B cell (primary cell): Measurements from ENCODE around the gene ACIN1. TPM values are rescaled to one million over a fixed set of nuclear protein-coding genes. Genes with fewer than 3 reads are reported as not detected.

Experiments used
- ATAC-seq: fragments of 200-7000 bp; cut with Tn5 transposase; one replicate; pipeline ENCODE4 v1.10.0; 2021; ENCODE audit warnings: low read depth, mild to moderate bottlenecking, moderate number of reproducible peaks, moderate library complexity
- CTCF ChIA-PET: fragments of 350-600 bp; sonication (Branson Sonifier 250); formaldehyde crosslinking; loops from one replicate; lab custom pipeline; 2021; ENCODE audit warnings: antibody characterized with exemption, inconsistent platforms; lab: Charles Lee
- POLR2A ChIA-PET: fragments of 350-600 bp; sonication (Branson Sonifier 250); formaldehyde crosslinking; loops from one replicate; lab custom pipeline; 2021; ENCODE audit warnings: antibody characterized with exemption; lab: Charles Lee
- DNase-seq: peaks from one replicate; pipeline ENCODE4 v3.0.0; 2013
- H2AFZ ChIP-seq: 2 replicates; pipeline ENCODE4 v1.6.1; 2012; ENCODE audit warnings: mild to moderate bottlenecking, low read depth, low read length; ENCODE audit not compliant: insufficient read depth, poor library complexity, severe bottlenecking
- H3K27ac ChIP-seq, 2 donors: 1 replicate in 1 of 2; 2 replicates in 1 of 2; pipeline ENCODE4 v1.5.1; 2012 to 2013; ENCODE audit warnings: low read length in 2 of 2, mild to moderate bottlenecking in 2 of 2, moderate library complexity in 1 of 2
- H3K27me3 ChIP-seq, 4 experiments: fragments of 200-600 bp in 1 of 4; sonication (generic) in 1 of 4; replicated peaks in 1 of 4; 1 replicate in 2 of 4; 2 replicates in 2 of 4; pipeline versions ENCODE4 v1.6.1 to v1.7.0; 2013 to 2016; ENCODE audit warnings: low read length in 3 of 4, mild to moderate bottlenecking in 2 of 4, mixed read lengths in 1 of 4, moderate library complexity in 1 of 4; ENCODE audit not compliant: insufficient read depth in 4 of 4, control insufficient read depth in 3 of 4; ENCODE audit errors: control extremely low read depth in 1 of 4
- H3K36me3 ChIP-seq, 2 experiments: replicated peaks in 1 of 2; 1 replicate in 1 of 2; 2 replicates in 1 of 2; pipeline versions ENCODE4 v1.6.1 to v1.7.1; 2013; ENCODE audit warnings: low read length in 1 of 2; ENCODE audit not compliant: insufficient read depth in 2 of 2, control insufficient read depth in 1 of 2; ENCODE audit errors: control extremely low read depth in 1 of 2, extremely low read depth in 1 of 2
- H3K4me1 ChIP-seq, 2 donors: fragments of 200-600 bp in 1 of 2; sonication (generic) in 1 of 2; 1 replicate in 1 of 2; 2 replicates in 1 of 2; pipeline versions ENCODE4 v1.5.1 to v1.6.1; 2013 to 2017; ENCODE audit warnings: low read length in 2 of 2; ENCODE audit not compliant: control insufficient read depth in 2 of 2, insufficient read depth in 2 of 2
- H3K4me2 ChIP-seq: replicated peaks from 2 replicates; pipeline ENCODE3; 2012; ENCODE audit warnings: mild to moderate bottlenecking, low read depth, low read length; ENCODE audit not compliant: poor library complexity, severe bottlenecking
- H3K4me3 ChIP-seq, 5 experiments: fragments of 200-600 bp in 1 of 5; sonication (generic) in 1 of 5; 1 replicate in 3 of 5; 2 replicates in 2 of 5; pipeline versions ENCODE4 v1.5.1 to v1.7.0; 2011 to 2016; ENCODE audit warnings: low read length in 4 of 5, mild to moderate bottlenecking in 4 of 5, low read depth in 2 of 5, control low read depth in 1 of 5, moderate library complexity in 1 of 5; ENCODE audit not compliant: insufficient read depth in 1 of 5; ENCODE audit errors: control extremely low read depth in 1 of 5, extremely low read depth in 1 of 5
- H3K79me2 ChIP-seq: fragments of 200-600 bp; sonication (generic); one replicate; pipeline ENCODE4 v1.6.0; 2016; ENCODE audit warnings: low read length; ENCODE audit not compliant: control insufficient read depth, insufficient read depth
- H3K9ac ChIP-seq: fragments of 200-600 bp; sonication (generic); 2 replicates; pipeline ENCODE4 v1.6.1; 2017; ENCODE audit warnings: mild to moderate bottlenecking, low read length, moderate library complexity
- H3K9me3 ChIP-seq, 3 donors: one replicate each; pipeline versions ENCODE4 v1.6.1 to v1.7.1; 2013; ENCODE audit warnings: low read length in 2 of 3; ENCODE audit not compliant: control insufficient read depth in 2 of 3, insufficient read depth in 1 of 3; ENCODE audit errors: control extremely low read depth in 1 of 3
- H4K20me1 ChIP-seq: 2 replicates; pipeline ENCODE4 v1.6.0; 2012; ENCODE audit warnings: mild to moderate bottlenecking, low read length; ENCODE audit not compliant: insufficient read depth, control insufficient read depth, poor library complexity, severe bottlenecking
- H3K27ac Mint-ChIP-seq: one replicate; pipeline ENCODE4 v1.8.0; 2021; ENCODE audit warnings: mixed read lengths
- H3K27me3 Mint-ChIP-seq: one replicate; pipeline ENCODE4 v1.8.0; 2021; ENCODE audit warnings: mixed read lengths
- H3K4me1 Mint-ChIP-seq: one replicate; pipeline ENCODE4 v1.8.0; 2021; ENCODE audit warnings: mixed read lengths
- H3K4me3 Mint-ChIP-seq: one replicate; pipeline ENCODE4 v1.8.0; 2021; ENCODE audit warnings: mixed read lengths
- H3K9me3 Mint-ChIP-seq: one replicate; pipeline ENCODE4 v1.8.0; 2022; ENCODE audit warnings: mixed read lengths; ENCODE audit not compliant: insufficient read depth
- EZH2 ChIP-seq: IDR thresholded peaks from 2 replicates; pipeline ENCODE4 v1.6.1; 2012; ENCODE audit warnings: borderline replicate concordance, low read depth, mild to moderate bottlenecking, moderate library complexity, low read length; ENCODE audit not compliant: insufficient read depth, poor library complexity, severe bottlenecking
- WGBS: methylation state at CpG from one replicate; pipeline ENCODE4 v1.1.5; 2013; ENCODE audit warnings: missing lambda C conversion rate; ENCODE audit not compliant: insufficient coverage; 5-methylcytosine and 5-hydroxymethylcytosine counted together
- intact Hi-C: fragments of 100-400 bp; cut with micrococcal nuclease; formaldehyde crosslinking; loops from one replicate; pipeline ENCODE4 v1.10.0; 2022
- polyA plus RNA-seq: library from polyadenylated mRNA; depleted of rRNA; stranded (reverse); fragments of >200 nt; gene quantifications from 2 replicates; pipeline ENCODE4 v1.2.3, GENCODE V29; 2012
- total RNA-seq, 2 donors: library from RNA; stranded (reverse); fragments of 120-200 nt in 1 of 2; gene quantifications; 1 replicate in 1 of 2; 2 replicates in 1 of 2; pipeline versions ENCODE4 v1.2.3 to v1.2.4, GENCODE V29; 2013 to 2022
- TF ChIP-seq, protein P1 (sequence below): fragments of 200-600 bp; IDR thresholded peaks from one replicate; pipeline ENCODE4 v1.8.0; 2022; ENCODE audit warnings: antibody characterized with exemption, mild to moderate bottlenecking

ACIN1 gene
- total and polyA plus RNA-seq, 2 donors (not counting 1 experiment from before 2014, with no cell fraction given): 178 to 359 TPM

GRCh38 chr14:23047751-23048693 lies 46.9 kb downstream of the ACIN1 start:
- Mint-ChIP-seq H3K27me3 (no peaks in the 10 kb centered on the region), H3K27ac (no peak overlapping the region), H3K4me3 (no peak overlapping the region), H3K4me1 (no peaks in the 10 kb centered on the region), H3K9me3 (no peaks in the 10 kb centered on the region)
- 83% methylated on average over 83 of the region's 85 CpGs for WGBS
- ChIA-PET POLR2A (no interaction called here), CTCF (interaction anchor here (0.9 to 1.7 kb wide), 2 partner anchors 10 kb away, joined by 3 to 5 read pairs; no protein-coding TSS in a partner anchor)
- Histone ChIP-seq H3K4me2 (no peak overlapping the region), H4K20me1 (no peaks in the 10 kb centered on the region), H3K79me2 (no peaks in the 10 kb centered on the region), H3K27me3 (no peaks in the 10 kb centered on the region), H3K9ac (no peak overlapping the region), H3K9me3 (no peaks in the 10 kb centered on the region), H2AFZ (no peak overlapping the region), H3K4me1 (no peaks in the 10 kb centered on the region), H3K27ac (no peak overlapping the region), H3K36me3 (no peaks in the 10 kb centered on the region), H3K4me3 (no peak overlapping the region)
- intact Hi-C loops: no loop called here
- TF ChIP-seq, protein P1, sequence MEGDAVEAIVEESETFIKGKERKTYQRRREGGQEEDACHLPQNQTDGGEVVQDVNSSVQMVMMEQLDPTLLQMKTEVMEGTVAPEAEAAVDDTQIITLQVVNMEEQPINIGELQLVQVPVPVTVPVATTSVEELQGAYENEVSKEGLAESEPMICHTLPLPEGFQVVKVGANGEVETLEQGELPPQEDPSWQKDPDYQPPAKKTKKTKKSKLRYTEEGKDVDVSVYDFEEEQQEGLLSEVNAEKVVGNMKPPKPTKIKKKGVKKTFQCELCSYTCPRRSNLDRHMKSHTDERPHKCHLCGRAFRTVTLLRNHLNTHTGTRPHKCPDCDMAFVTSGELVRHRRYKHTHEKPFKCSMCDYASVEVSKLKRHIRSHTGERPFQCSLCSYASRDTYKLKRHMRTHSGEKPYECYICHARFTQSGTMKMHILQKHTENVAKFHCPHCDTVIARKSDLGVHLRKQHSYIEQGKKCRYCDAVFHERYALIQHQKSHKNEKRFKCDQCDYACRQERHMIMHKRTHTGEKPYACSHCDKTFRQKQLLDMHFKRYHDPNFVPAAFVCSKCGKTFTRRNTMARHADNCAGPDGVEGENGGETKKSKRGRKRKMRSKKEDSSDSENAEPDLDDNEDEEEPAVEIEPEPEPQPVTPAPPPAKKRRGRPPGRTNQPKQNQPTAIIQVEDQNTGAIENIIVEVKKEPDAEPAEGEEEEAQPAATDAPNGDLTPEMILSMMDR: no peak
- no peak for TF ChIP-seq EZH2
- DNase-seq: no peak
- ATAC-seq: no peak
